ENCODE measurements around the gene PRDM8.
A peak's percentile ranks its signal among the peaks of the same experiment; 100 is the strongest.
"Not testable (repeated sequence)": the region's sequence is repeated elsewhere in the genome, so short reads cannot be mapped to it uniquely, and the experiment has no call there.

The PRDM8 gene

GRCh38 chr4:80196922-80197573, at the start of gene PRDM8:
PRDM8 (plus strand) TSS chr4:80197503; CDS start chr4:80200081, 2,578 bp downstream.
- peak; percentile 84 for DNase-seq

- no peak for DNase-seq
These were observed 46.7 kb upstream of the PRDM8 start for GRCh38 chr4:80150387-80151180.

- DNase-seq = no peak
These were observed 45.3 kb upstream of the PRDM8 start for GRCh38 chr4:80151981-80152380.

- no peak for DNase-seq
These were observed 43.3 kb upstream of the PRDM8 start for GRCh38 chr4:80153874-80154544.

GRCh38 chr4:80154545-80154933, 42.8 kb upstream of the PRDM8 start:
- no peak for DNase-seq

- DNase-seq = no peak
These were observed 41.9 kb upstream of the PRDM8 start for GRCh38 chr4:80155316-80155982.

- DNase-seq = no peak
These were observed 40.9 kb upstream of the PRDM8 start for GRCh38 chr4:80156410-80156809.

- DNase-seq = no peak
These were observed 35.8 kb upstream of the PRDM8 start for GRCh38 chr4:80161413-80162058.

- no peak for DNase-seq
These were observed 34.9 kb upstream of the PRDM8 start for GRCh38 chr4:80162418-80162817.

- DNase-seq = no peak
These were observed 31.4 kb upstream of the PRDM8 start for GRCh38 chr4:80165855-80166254.

GRCh38 chr4:80171251-80171650, 26.1 kb upstream of the PRDM8 start:
- DNase-seq = no peak

- DNase-seq = no peak
These were observed 25.6 kb upstream of the PRDM8 start for GRCh38 chr4:80171656-80172055.

- DNase-seq = no peak
These were observed 25.1 kb upstream of the PRDM8 start for GRCh38 chr4:80172203-80172602.

- DNase-seq = no peak
These were observed 23.9 kb upstream of the PRDM8 start for GRCh38 chr4:80173401-80173800.

- no peak for DNase-seq
These were observed 23.5 kb upstream of the PRDM8 start for GRCh38 chr4:80173841-80174240.

- not testable (repeated sequence) for DNase-seq
These were observed 19.5 kb upstream of the PRDM8 start for GRCh38 chr4:80177793-80178192.

GRCh38 chr4:80178964-80179363, 18.3 kb upstream of the PRDM8 start:
- no peak for DNase-seq

GRCh38 chr4:80179637-80180161, 17.6 kb upstream of the PRDM8 start:
- DNase-seq = no peak

GRCh38 chr4:80180743-80181142, 16.6 kb upstream of the PRDM8 start:
- DNase-seq = no peak

GRCh38 chr4:80182237-80182866, 15.0 kb upstream of the PRDM8 start:
- DNase-seq = no peak

GRCh38 chr4:80183250-80184052, 13.9 kb upstream of the PRDM8 start:
- DNase-seq = no peak

All from midbrain (tissue), 1 donor.